GM23248 (cell line): ENCODE results near the gene CKS1B. TPM values are rescaled to one million over a fixed set of nuclear protein-coding genes. Genes with fewer than 3 reads are reported as not detected.

Experiments used
- DNase-seq: peaks from one replicate; pipeline ENCODE4 v3.0.0-alpha.2; 2015
- H2AFZ ChIP-seq: fragments of 200-600 bp; sonication (generic); 2 replicates; pipeline ENCODE4 v1.6.1; 2016; ENCODE audit warnings: antibody characterized with exemption
- H3F3A ChIP-seq: fragments of 200-600 bp; sonication (generic); 2 replicates; pipeline ENCODE4 v1.6.1; 2016; ENCODE audit warnings: mild to moderate bottlenecking, antibody characterized with exemption, mixed run types; ENCODE audit not compliant: insufficient read depth
- H3K27ac ChIP-seq: fragments of 200-600 bp; sonication (generic); 2 replicates; pipeline ENCODE4 v1.5.1; 2016; ENCODE audit warnings: mild to moderate bottlenecking
- H3K27me3 ChIP-seq: fragments of 200-600 bp; sonication (generic); replicated peaks from 2 replicates; pipeline ENCODE4 v1.6.1; 2016; ENCODE audit warnings: mild to moderate bottlenecking; ENCODE audit not compliant: insufficient read depth
- H3K36me3 ChIP-seq: fragments of 200-600 bp; sonication (generic); 2 replicates; pipeline ENCODE4 v1.6.1; 2016; ENCODE audit warnings: low read depth, mild to moderate bottlenecking
- H3K4me1 ChIP-seq: fragments of 200-600 bp; sonication (generic); 2 replicates; pipeline ENCODE4 v1.6.1; 2016; ENCODE audit warnings: mild to moderate bottlenecking; ENCODE audit not compliant: insufficient read depth
- H3K4me2 ChIP-seq: fragments of 200-600 bp; sonication (generic); one replicate; pipeline ENCODE4 v1.6.1; 2016; ENCODE audit warnings: mild to moderate bottlenecking; ENCODE audit not compliant: unreplicated experiment
- H3K4me3 ChIP-seq: fragments of 200-600 bp; sonication (generic); 2 replicates; pipeline ENCODE4 v1.5.1; 2016; ENCODE audit warnings: mild to moderate bottlenecking
- H3K79me2 ChIP-seq: fragments of 200-600 bp; sonication (generic); 2 replicates; pipeline ENCODE4 v1.6.1; 2016; ENCODE audit warnings: mild to moderate bottlenecking; ENCODE audit not compliant: insufficient read depth
- H3K9ac ChIP-seq: fragments of 200-600 bp; sonication (generic); 2 replicates; pipeline ENCODE4 v1.6.1; 2016; ENCODE audit warnings: mild to moderate bottlenecking
- H3K9me2 ChIP-seq: fragments of 200-600 bp; sonication (generic); 2 replicates; pipeline ENCODE4 v1.6.1; 2016; ENCODE audit warnings: mixed run types, mild to moderate bottlenecking, moderate library complexity; ENCODE audit not compliant: insufficient read depth
- H3K9me3 ChIP-seq: fragments of 200-600 bp; sonication (generic); one replicate; pipeline ENCODE4 v1.6.1; 2017; ENCODE audit warnings: low read depth
- H4K20me1 ChIP-seq: fragments of 200-600 bp; sonication (generic); 2 replicates; pipeline ENCODE4 v1.6.0; 2016; ENCODE audit not compliant: insufficient read depth
- EZH2 ChIP-seq: fragments of 200-600 bp; sonication (generic); IDR thresholded peaks from 2 replicates; pipeline ENCODE4 v1.6.1; 2018; ENCODE audit warnings: antibody characterized with exemption, mild to moderate bottlenecking; ENCODE audit not compliant: insufficient read depth, poor library complexity, severe bottlenecking
- EZH2phosphoT487 ChIP-seq: fragments of 200-600 bp; sonication (generic); IDR thresholded peaks from 2 replicates; pipeline ENCODE4 v1.6.1; 2018; ENCODE audit warnings: antibody characterized with exemption, moderate library complexity, mild to moderate bottlenecking, low read depth; ENCODE audit not compliant: insufficient read depth
- whole genome bisulfite sequencing, 2 experiments: methylation state at CpG; one replicate each; pipeline ENCODE4 v1.1.6; 2015 to 2017; ENCODE audit warnings: low lambda C conversion rate in 2 of 2, low coverage in 1 of 2; ENCODE audit errors: missing lambda C conversion rate in 2 of 2; 5-methylcytosine and 5-hydroxymethylcytosine counted together
- in situ Hi-C: fragments of 300-500 bp; cut with MboI; formaldehyde crosslinking; loops from 2 replicates; pipeline ENCODE4 v1.15.0; 2020
- polyA plus RNA-seq: library from polyadenylated mRNA; unstranded; fragments of >200 nt; fragmentation: Nextera tagmentation; extraction: Ambion mirVana; gene quantifications from 2 replicates; pipeline ENCODE4 v1.2.1, GENCODE V29; 2016
- total RNA-seq: library from RNA; depleted of rRNA; stranded (reverse); fragments of >200 nt; shearing (Covaris generic); gene quantifications from 2 replicates; pipeline ENCODE4 v1.2.3, GENCODE V29; 2014

The CKS1B gene
- total and polyA plus RNA-seq, 2 experiments from 2014 or later: 45.6 to 119 TPM

GRCh38 chr1:155008015-155008941 lies 33.8 kb downstream of the CKS1B start:
- Histone ChIP-seq H3K4me3 (no peak overlapping the region), H3K9ac (no peak overlapping the region), H2AFZ (no peak overlapping the region), H4K20me1 (no peaks in the 10 kb centered on the region), H3K4me1 (peaks cover 20% of the 10 kb centered on the region), H3K4me2 (no peak overlapping the region), H3K9me2 (no peaks in the 10 kb centered on the region), H3K36me3 (no peaks in the 10 kb centered on the region), H3F3A (no peaks in the 10 kb centered on the region), H3K79me2 (peaks cover 48% of the 10 kb centered on the region), H3K9me3 (no peaks in the 10 kb centered on the region), H3K27me3 (no peaks in the 10 kb centered on the region), H3K27ac (no peak overlapping the region)
- DNase-seq: no peak
- TF ChIP-seq EZH2phosphoT487 (no peak), EZH2 (no peak)
- in situ Hi-C loops: no loop called here
- WGBS, 2 experiments: 80 to 81% methylated on average over 11 to 16 of the region's 16 CpGs

GRCh38 chr1:155009221-155009711 lies 34.8 kb downstream of the CKS1B start:
- H2AFZ ChIP-seq: no peak overlapping the region
- no peaks in the 10 kb centered on the region for H3K9me2 ChIP-seq
- H3K4me1 ChIP-seq: peaks cover 18% of the 10 kb centered on the region
- H3K27ac ChIP-seq: no peak overlapping the region
- TF ChIP-seq EZH2phosphoT487: no peak
- no peaks in the 10 kb centered on the region for H4K20me1 ChIP-seq
- no peaks in the 10 kb centered on the region for H3F3A ChIP-seq
- H3K79me2 ChIP-seq: peaks cover 38% of the 10 kb centered on the region
- no peak overlapping the region for H3K4me3 ChIP-seq
- H3K4me2 ChIP-seq: no peak overlapping the region
- in situ Hi-C loops: no loop called here
- no peaks in the 10 kb centered on the region for H3K27me3 ChIP-seq
- H3K9ac ChIP-seq: no peak overlapping the region
- H3K9me3 ChIP-seq: no peaks in the 10 kb centered on the region
- WGBS, 2 experiments: 85 to 92% methylated on average over 3 to 11 of the region's 12 CpGs
- DNase-seq: no peak
- no peaks in the 10 kb centered on the region for H3K36me3 ChIP-seq

- peaks cover 14% of the 10 kb centered on the region for H3K4me1 ChIP-seq
- H3K36me3 ChIP-seq: no peaks in the 10 kb centered on the region
- H4K20me1 ChIP-seq: no peaks in the 10 kb centered on the region
- H3K4me2 ChIP-seq: no peak overlapping the region
- DNase-seq: no peak
- H3K27ac ChIP-seq: no peak overlapping the region
- no peak overlapping the region for H3K9ac ChIP-seq
- WGBS, 2 experiments: 93 to 96% methylated on average over 5 of the region's 5 CpGs
- peaks cover 33% of the 10 kb centered on the region for H3K79me2 ChIP-seq
- H3K4me3 ChIP-seq: no peak overlapping the region
- no peaks in the 10 kb centered on the region for H3K9me3 ChIP-seq
- H3F3A ChIP-seq: no peaks in the 10 kb centered on the region
- no peak for TF ChIP-seq EZH2
- TF ChIP-seq EZH2phosphoT487: no peak
- H2AFZ ChIP-seq: no peak overlapping the region
- H3K27me3 ChIP-seq: no peaks in the 10 kb centered on the region
- in situ Hi-C loops: no loop called here
- no peaks in the 10 kb centered on the region for H3K9me2 ChIP-seq
Measured at GRCh38 chr1:155009742-155010141, 35.3 kb downstream of the CKS1B start.

GRCh38 chr1:155010211-155010918 lies 35.9 kb downstream of the CKS1B start:
- no peak for DNase-seq
- Histone ChIP-seq H3K27ac (no peak overlapping the region), H4K20me1 (no peaks in the 10 kb centered on the region), H3K27me3 (no peaks in the 10 kb centered on the region), H2AFZ (no peak overlapping the region), H3K4me3 (no peak overlapping the region), H3K36me3 (no peaks in the 10 kb centered on the region), H3K4me1 (peaks cover 7% of the 10 kb centered on the region), H3K4me2 (no peak overlapping the region), H3F3A (no peaks in the 10 kb centered on the region), H3K9ac (no peak overlapping the region), H3K9me3 (no peaks in the 10 kb centered on the region), H3K79me2 (peaks cover 27% of the 10 kb centered on the region), H3K9me2 (no peaks in the 10 kb centered on the region)
- in situ Hi-C loops: no loop called here
- WGBS, 2 experiments: 69 to 80% methylated on average over 5 to 11 of the region's 11 CpGs
- no peak for TF ChIP-seq EZH2
- TF ChIP-seq EZH2phosphoT487: no peak
